ENCODE data around the gene BBX.

BBX gene

GRCh38 chr3:107718547-107718946 is 195.8 kb downstream of the BBX start:
- no peaks in the 10 kb centered on the region for H3K4me1 ChIP-seq
- no peaks in the 10 kb centered on the region for H3K27me3 ChIP-seq
- TF ChIP-seq CTCF (IDR thresholded peaks at IDR 0.05; ENCODE audit: low read depth, low read length) = no peak
- DNase-seq = no peak
- H3K9me3 ChIP-seq = no peaks in the 10 kb centered on the region
- H3K4me3 ChIP-seq (ENCODE audit: low read depth, low read length) = no peak overlapping the region
- no peaks in the 10 kb centered on the region for H3K36me3 ChIP-seq

GRCh38 chr3:107727102-107727501 is 204.3 kb downstream of the BBX start:
- no peak for TF ChIP-seq CTCF (IDR thresholded peaks at IDR 0.05; ENCODE audit: low read depth, low read length)
- no peaks in the 10 kb centered on the region for H3K27me3 ChIP-seq
- no peak for DNase-seq
- no peak overlapping the region for H3K4me3 ChIP-seq (ENCODE audit: low read depth, low read length)
- no peaks in the 10 kb centered on the region for H3K4me1 ChIP-seq
- H3K36me3 ChIP-seq = peaks cover 6% of the 10 kb centered on the region; the same call in 1 of the 2 replicates
- H3K9me3 ChIP-seq = no peaks in the 10 kb centered on the region

- no peaks in the 10 kb centered on the region for H3K4me1 ChIP-seq
- no peak for DNase-seq
- H3K9me3 ChIP-seq = no peaks in the 10 kb centered on the region
- no peaks in the 10 kb centered on the region for H3K27me3 ChIP-seq
- no peak overlapping the region for H3K4me3 ChIP-seq (ENCODE audit: low read depth, low read length)
- no peak for TF ChIP-seq CTCF (IDR thresholded peaks at IDR 0.05; ENCODE audit: low read depth, low read length)
- peaks cover 6% of the 10 kb centered on the region; the same call in 1 of the 2 replicates for H3K36me3 ChIP-seq
Observed at GRCh38 chr3:107729686-107730085, 206.9 kb downstream of the BBX start.

GRCh38 chr3:107734317-107734716 is 211.6 kb downstream of the BBX start:
- no peaks in the 10 kb centered on the region for H3K9me3 ChIP-seq
- DNase-seq = no peak
- no peaks in the 10 kb centered on the region for H3K27me3 ChIP-seq
- peaks cover 3% of the 10 kb centered on the region; the same call in 1 of the 2 replicates for H3K36me3 ChIP-seq
- no peak overlapping the region for H3K4me3 ChIP-seq (ENCODE audit: low read depth, low read length)
- no peak for TF ChIP-seq CTCF (IDR thresholded peaks at IDR 0.05; ENCODE audit: low read depth, low read length)
- no peaks in the 10 kb centered on the region for H3K4me1 ChIP-seq

- DNase-seq = no peak
- no peaks in the 10 kb centered on the region for H3K36me3 ChIP-seq
- TF ChIP-seq CTCF (IDR thresholded peaks at IDR 0.05; ENCODE audit: low read depth, low read length) = no peak
- H3K27me3 ChIP-seq = no peaks in the 10 kb centered on the region
- H3K4me1 ChIP-seq = no peaks in the 10 kb centered on the region
- no peaks in the 10 kb centered on the region for H3K9me3 ChIP-seq
- H3K4me3 ChIP-seq (ENCODE audit: low read depth, low read length) = no peak overlapping the region
Observed at GRCh38 chr3:107737914-107738313, 215.2 kb downstream of the BBX start.

GRCh38 chr3:107738486-107739183 is 215.9 kb downstream of the BBX start:
- H3K4me1 ChIP-seq = no peaks in the 10 kb centered on the region
- H3K4me3 ChIP-seq (ENCODE audit: low read depth, low read length) = no peak overlapping the region
- no peak for DNase-seq
- no peaks in the 10 kb centered on the region for H3K36me3 ChIP-seq
- H3K9me3 ChIP-seq = no peaks in the 10 kb centered on the region
- no peak for TF ChIP-seq CTCF (IDR thresholded peaks at IDR 0.05; ENCODE audit: low read depth, low read length)
- no peaks in the 10 kb centered on the region for H3K27me3 ChIP-seq

All from BE2C (cell line).